Measurements from ENCODE around the gene TSPO2. TPM values are rescaled to one million over a fixed set of nuclear protein-coding genes. Genes with fewer than 3 reads are reported as not detected.

The TSPO2 gene
- total and polyA plus RNA-seq, 2 of the 8 experiments (the other 6 are each of a cell fraction or from before 2014, with no cell fraction given): not detected

GRCh38 chr6:41059556-41059955, 17.3 kb downstream of the TSPO2 start (continued):
- TF ChIP-seq CHD7 (IDR thresholded peaks at IDR 0.05; ENCODE audit: insufficient replicate concordance, low read length) (no peak), TAF7 (optimal IDR thresholded peaks at IDR 0.05; ENCODE audit: borderline replicate concordance, low read depth, low read length) (no peak), KDM4A (IDR thresholded peaks at IDR 0.05; ENCODE audit: low read depth, low read length, severe bottlenecking) (no peak), FOSL1 (IDR thresholded peaks at IDR 0.05; ENCODE audit: insufficient read depth, low read depth, low read length) (no peak), POU5F1 (IDR thresholded peaks at IDR 0.05; ENCODE audit: low read depth, low read length) (no peak), CBX5 (IDR thresholded peaks at IDR 0.05; ENCODE audit: low read depth, low read length) (no peak), RAD21 (IDR thresholded peaks at IDR 0.05 in 1 of 2, conservative IDR thresholded peaks at IDR 0.05 in 1 of 2; ENCODE audit: low read depth in 2 of 2, low read length in 2 of 2) (no peak), YY1 (IDR thresholded peaks at IDR 0.05; ENCODE audit: low read depth, low read length) (no peak), KDM1A (IDR thresholded peaks at IDR 0.05; ENCODE audit: borderline replicate concordance, low read length) (no peak), JUN (IDR thresholded peaks at IDR 0.05; ENCODE audit: low read depth, low read length) (no peak)

All from H1 (cell line).